ENCODE data around the gene SLC8B1.

SLC8B1 gene

DNA sequence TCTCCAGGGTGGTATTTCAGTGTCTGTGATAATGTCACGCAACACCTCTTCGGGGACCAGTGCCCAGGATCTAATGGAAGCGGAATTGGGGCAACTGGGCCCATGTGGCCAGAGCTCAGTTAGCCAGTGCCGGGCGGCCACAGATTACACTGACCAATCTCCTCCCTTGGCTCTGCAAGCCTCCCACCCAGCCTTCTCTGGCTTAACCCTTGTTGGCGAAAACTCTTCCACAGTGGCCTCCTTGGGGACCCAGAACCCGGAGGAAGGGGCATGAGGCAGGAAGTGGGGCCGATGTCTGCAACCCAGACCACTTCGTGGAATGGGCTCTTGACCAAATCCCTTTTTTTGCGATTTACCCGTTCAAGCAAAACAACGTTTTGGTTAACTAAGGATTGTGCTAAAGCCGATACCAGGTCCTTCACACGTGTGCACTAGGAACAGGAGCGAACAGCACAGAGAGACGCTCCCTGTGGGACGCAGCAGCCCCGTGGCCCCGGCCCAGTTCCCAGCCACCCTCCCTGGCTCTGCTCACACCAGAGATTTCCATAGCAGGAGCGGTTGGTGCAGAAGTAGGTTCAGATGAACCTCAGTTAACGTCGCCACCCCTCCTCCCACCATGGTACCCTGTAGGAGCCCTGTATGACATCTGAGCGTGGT, 38.2 kb downstream of the SLC8B1 start:
- in situ Hi-C loops (cut with HindIII; ENCODE audit: low sequenced_read_pairs): no loop called here

DNA sequence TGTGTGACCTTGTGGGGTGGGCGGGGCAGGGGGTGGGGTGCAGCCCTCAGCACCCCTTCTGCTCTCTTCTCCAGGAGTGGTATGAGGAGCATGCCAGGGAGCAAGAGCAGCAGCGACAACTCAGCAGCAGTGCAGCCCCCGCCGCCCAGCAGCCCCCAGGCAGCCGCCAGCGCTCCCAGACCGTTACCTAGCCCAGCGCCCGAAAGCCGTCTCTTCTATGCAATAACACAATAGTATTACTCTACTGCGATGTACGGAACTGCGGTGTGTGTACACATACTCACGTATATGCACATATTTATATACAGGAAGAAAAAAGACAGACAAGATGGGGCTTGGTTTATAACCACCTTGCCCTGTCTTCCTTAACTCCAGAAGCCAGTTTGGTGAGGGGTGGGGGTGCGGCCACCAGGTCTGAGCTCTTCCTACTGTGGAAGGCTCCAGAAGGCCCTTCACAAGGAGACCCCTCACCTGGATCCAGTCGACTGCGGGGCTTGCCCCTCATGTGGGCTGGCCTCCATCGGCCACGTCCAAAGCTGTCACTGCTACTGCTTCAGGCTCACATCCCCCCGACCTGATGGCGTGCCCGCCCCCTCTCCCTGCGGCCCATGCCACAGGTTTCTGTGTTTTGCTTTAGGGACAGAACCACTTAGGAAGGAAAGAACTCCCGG, 38.9 kb downstream of the SLC8B1 start:
- in situ Hi-C loops (cut with HindIII; ENCODE audit: low sequenced_read_pairs): no loop called here

DNA sequence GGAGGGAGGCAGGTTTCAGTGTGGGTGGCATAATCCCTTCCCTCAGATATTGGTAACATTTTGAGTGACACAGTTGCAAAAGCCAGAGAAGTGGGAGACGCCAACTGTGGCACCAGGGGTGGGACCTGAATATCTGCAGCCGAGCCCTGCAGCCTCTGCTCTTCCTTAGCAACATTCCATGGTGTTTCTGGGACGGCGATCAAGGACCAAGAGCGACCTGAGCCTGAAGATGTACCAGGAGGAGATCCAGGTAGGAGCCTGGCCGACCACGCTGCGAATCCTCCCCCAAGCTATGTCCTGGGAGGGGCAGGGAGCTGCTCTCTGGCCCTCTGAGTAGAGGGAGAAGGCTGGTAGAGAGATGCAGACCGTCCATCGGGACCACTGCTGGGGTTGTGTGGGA, 41.8 kb downstream of the SLC8B1 start:
- in situ Hi-C loops (cut with HindIII; ENCODE audit: low sequenced_read_pairs): loop anchor here (5.0 kb wide), 1 partner anchor 39 kb away; no protein-coding TSS in a partner anchor

DNA sequence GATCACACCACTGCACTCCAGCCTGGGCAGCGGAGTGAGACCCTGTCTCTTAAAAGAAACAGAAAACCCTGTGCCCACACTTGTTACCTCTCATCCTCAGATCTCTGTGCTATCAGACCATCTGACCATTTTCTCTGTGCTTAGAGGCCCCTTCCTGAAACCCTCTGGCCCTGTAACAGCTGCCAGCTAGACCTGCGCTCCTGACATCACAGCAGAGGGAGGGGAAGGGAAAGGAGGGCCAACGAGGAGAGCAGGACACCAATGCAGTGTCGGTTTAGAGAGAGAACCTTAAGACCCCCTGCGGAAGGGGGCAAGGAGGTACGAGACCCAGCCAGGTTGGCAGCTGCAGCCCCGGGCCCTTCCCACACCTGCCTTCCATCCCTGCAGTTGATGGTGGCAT, 42.4 kb downstream of the SLC8B1 start:
- in situ Hi-C loops (cut with HindIII; ENCODE audit: low sequenced_read_pairs): loop anchor here (5.0 kb wide), 1 partner anchor 40 kb away; no protein-coding TSS in a partner anchor

DNA sequence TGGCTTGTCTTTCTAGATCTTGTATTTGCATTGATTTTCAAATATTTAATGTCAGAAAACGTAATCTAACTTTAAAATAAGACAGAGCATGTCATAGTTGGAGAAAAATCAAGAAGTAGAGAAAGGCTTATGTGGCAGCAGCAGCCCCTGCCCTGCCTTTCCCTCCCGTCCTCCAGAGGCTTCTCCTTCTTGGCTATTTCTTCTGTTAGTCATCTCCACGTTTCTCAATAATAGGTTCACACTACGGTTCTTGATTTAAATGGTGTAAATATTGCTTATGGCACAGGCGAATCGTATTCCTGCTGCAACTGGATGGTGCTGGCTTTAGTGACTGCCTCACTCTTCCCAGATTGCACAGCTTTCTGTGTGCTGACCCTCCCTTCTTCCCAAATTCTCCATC, 42.8 kb downstream of the SLC8B1 start:
- in situ Hi-C loops (cut with HindIII; ENCODE audit: low sequenced_read_pairs): loop anchor here (5.0 kb wide), 1 partner anchor 40 kb away; no protein-coding TSS in a partner anchor

DNA sequence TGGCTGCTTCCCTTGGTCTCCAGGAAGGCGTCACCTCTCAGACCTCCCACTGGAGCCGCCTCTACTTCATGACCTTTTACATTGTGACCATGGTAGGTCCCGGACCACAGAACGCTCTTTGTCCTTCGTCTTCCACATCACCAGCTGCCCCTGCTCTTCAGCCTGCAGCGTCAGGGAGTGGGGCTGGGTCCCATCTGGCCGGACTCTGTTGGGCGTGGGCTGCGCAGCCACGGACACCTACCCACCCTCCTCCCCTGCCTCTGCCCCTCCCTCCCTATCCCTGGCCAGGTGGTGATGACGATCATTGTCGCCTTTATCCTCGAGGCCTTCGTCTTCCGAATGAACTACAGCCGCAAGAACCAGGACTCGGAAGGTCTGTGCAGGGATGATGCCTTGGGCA, 43.3 kb downstream of the SLC8B1 start:
- in situ Hi-C loops (cut with HindIII; ENCODE audit: low sequenced_read_pairs): loop anchor here (5.0 kb wide), 1 partner anchor 41 kb away; no protein-coding TSS in a partner anchor

DNA sequence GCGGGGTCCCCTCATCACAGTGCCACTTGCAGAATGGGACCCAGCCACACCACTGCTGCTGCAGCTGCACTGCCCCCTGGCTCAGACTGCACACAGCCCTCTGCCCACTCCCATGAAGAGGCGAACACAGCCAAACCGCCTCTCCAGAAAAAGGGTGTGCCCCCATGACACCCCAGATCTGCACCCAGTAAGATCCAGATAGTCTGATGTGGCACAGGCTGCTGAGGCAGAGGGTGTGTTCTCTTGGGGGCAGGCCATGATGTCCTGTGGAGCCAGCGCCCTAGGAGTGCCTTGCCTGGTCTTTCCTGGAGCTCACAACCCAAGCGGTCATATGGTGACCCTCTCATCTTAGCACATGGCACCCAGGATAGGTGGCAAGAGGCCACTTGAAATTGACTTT, 44.4 kb downstream of the SLC8B1 start:
- in situ Hi-C loops (cut with HindIII; ENCODE audit: low sequenced_read_pairs): loop anchor here (5.0 kb wide), 1 partner anchor 42 kb away; no protein-coding TSS in a partner anchor

DNA sequence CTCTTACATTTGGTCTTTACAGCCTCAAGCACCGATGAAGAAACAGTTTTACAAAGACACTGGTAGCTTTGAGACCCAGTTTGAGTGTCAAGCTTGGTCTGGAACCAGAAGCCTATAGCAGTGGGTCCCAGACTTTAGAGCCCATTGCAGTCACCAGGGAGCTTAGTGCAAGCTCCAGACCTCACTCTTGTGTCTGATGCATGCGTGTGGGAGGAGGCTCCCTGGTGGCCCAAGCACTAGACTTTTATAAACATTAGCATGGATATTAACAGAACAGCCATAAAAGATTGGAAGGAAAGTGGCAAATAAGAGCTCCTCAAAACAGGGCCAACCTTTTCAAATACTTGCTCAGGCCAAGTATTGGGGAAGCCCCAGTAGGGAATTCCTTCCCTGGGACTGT, 45.5 kb downstream of the SLC8B1 start:
- in situ Hi-C loops (cut with HindIII; ENCODE audit: low sequenced_read_pairs): no loop called here

DNA sequence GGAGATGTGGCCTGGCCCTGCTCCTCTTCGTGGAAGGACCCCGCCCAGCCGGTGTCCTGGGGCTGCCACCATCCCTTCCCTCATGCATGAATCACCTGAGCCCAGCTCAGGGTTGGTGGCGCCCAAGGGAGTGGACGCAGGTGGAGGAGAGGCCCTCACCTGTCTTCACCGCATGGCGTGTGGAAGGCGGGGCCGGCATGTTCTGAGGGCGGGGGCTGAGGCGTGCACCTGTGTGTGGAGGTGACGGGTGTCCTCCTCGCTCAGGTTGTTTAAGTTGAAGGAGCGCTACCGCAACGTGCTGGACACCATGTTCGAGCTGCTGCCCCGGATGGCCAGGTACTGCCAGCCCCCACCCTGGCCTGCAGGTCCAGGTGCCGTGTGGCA, 47.0 kb downstream of the SLC8B1 start:
- in situ Hi-C loops (cut with HindIII; ENCODE audit: low sequenced_read_pairs): no loop called here

DNA sequence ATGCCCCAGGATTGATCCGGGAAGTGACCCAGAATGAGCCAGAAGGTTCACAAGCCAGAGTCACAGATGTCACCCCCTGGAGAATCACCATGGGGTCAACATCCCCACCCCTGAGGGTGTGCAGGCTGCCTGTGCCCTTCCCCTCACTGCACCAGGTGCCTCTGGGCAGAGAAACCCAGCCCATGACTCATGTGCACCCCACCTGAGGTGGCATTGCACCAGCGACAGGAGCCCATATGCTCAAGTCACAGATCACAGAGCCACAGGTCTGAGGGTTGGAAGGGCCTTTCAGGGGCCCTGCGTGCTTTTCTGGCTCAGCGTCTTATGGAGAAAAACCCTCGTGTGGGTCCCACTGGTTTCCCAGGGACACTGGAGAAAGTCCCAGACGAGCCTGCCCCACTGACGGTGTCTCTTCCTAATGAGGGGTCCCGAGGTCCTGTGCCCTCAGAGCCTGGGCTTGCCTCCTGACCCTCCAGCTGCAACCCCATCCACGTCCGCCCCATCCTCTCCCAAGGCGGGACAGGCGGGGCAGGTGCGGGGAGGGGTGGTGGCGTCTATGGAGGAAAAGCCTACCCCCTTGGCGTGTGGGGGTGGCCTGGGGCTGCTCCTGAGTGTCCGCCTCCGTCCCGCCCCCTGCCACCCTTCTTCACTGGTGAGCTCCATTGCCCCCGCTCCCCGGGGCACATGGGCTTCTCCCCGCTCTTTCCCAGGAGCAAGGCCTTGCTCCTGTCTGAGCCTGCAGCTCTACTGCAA, 47.6 kb downstream of the SLC8B1 start:
- in situ Hi-C loops (cut with HindIII; ENCODE audit: low sequenced_read_pairs): no loop called here

DNA sequence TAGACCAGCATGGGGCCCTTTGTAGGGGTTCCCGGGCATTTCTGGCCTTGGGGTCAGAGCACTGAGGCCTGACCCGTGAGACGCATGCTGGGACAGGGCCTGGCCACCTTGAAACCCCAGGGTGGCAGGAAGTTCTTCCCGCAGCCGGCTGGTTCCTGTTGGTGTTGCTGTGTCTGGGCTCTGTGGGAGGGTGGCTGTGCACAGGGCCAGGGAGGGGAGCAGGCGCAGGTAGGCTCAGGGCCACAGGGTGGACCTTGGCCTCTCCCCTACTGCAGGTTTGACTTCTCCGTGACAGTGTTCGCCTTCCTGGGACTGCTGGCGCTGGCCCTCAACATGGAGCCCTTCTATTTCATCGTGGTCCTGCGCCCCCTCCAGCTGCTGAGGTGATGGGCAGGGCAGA, 48.2 kb downstream of the SLC8B1 start:
- in situ Hi-C loops (cut with HindIII; ENCODE audit: low sequenced_read_pairs): no loop called here

DNA sequence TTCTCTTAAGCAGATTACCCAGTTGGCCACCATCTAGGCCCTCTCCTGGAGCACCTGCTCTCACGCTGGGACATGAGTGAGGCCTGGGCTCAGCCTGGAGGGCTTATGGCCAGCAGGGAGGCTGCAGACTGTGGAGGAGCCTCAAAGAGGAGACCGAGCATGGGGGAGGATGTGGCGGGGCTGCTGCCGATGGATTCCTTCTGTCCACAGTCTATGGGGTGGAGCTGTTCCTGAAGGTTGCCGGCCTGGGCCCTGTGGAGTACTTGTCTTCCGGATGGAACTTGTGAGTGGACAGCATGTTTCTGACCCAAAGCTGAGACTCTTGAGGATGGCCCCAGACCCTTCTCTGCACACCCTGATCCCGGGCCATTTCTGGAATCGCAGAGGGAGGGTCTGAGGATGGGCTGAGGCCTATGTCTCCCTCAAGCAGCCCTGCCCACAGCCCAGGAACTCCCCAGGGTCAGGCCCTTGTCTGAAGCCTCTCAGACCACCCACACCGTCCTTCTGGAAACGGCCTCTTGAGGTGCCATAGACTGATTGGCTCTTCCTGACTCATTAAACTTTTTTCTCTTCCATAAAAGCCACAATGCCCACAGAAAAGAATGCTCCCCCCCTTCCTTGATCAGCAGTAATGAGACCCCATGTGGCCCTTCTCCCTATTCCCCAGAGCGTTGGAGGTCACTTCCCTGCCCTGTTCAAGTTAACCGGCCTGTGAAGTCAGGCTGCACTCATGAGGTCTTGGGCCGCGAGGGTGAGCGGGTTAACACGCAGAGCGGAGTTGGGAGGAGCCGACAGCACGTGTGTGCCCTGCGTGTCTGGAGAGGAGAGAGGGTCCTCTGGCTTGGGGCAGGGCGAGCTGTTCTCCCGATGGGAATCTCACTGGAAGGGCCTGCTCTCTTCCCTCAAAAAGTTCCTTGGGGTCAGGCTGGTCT, 49.0 kb downstream of the SLC8B1 start:
- in situ Hi-C loops (cut with HindIII; ENCODE audit: low sequenced_read_pairs): no loop called here

DNA sequence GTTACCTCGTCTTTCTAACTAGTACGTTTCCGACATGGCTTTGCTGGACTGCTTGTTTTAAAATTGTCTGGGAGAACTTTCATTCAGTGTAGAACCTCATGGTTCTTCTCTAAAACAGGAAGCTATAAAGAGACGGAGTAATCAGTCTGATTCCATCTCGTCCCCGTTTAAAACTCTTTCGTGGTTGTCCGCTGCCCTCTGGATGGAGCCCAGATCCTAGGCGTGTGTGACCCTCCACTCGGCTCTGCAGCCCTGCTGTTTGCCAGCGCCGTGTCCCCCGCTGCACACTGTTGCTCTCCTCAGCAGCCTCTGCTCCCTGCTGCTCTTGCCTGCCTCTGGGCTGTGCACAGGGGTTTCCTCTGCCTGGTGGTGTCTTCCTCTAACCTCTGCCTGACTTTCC, 50.2 kb downstream of the SLC8B1 start:
- in situ Hi-C loops (cut with HindIII; ENCODE audit: low sequenced_read_pairs): no loop called here

DNA sequence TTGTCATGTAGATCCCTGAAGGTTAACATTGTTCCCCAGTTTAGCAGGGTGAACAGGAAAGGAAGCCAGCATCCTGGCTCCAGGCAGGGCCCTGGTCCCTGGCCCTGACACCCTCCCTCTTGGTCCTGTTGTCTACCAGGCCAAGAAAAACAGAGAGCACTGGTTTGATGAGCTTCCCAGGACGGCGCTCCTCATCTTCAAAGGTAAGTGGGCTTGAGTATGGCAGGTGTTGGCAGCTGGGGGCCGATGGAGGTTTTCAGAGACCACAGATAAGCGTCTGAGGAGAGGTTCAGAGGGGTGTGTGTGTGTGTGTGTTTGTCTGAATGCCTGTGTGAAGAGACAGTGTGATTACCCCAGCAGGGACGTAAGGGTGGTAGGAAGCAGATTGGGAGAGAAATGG, 56.3 kb downstream of the SLC8B1 start:
- in situ Hi-C loops (cut with HindIII; ENCODE audit: low sequenced_read_pairs): no loop called here

DNA sequence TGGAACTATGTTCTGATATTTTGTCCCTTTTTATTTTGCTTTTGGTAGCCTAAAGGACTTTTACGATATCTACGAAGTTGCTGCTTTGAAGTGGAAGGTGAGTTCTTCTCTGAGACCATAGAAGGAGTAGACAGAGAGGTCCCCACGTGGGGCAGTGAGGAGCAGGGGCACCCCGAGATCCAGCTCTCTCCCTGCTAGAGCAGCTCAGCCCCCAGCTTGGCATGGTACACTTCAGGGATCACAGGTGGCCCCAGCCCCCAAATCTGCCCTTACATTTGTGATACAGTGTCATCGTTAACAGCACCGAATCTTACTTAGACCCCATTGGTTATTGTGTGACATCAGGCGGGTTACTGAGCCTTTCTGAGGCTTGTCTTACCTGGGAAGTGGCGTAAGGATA, 56.8 kb downstream of the SLC8B1 start:
- in situ Hi-C loops (cut with HindIII; ENCODE audit: low sequenced_read_pairs): no loop called here

DNA sequence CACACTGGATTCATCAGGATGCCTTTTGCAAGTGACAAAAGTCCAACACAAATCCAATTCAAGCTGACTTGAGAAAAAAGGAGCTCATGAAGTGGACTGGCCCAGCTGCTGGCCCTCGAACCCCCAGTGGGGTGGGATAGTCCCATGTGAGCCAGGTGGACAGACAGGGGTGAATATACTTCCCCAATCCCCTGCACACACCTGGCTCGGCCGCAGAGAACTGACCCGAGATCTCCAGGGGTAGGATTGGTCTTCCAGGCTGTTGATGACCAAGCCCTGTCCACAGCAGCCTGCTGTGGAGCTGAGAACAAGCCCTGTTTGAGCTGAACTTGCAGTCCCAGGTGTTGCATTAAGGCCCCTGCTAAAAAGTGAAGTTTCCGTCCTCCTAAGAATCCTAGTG, 57.4 kb downstream of the SLC8B1 start:
- in situ Hi-C loops (cut with HindIII; ENCODE audit: low sequenced_read_pairs): no loop called here

DNA sequence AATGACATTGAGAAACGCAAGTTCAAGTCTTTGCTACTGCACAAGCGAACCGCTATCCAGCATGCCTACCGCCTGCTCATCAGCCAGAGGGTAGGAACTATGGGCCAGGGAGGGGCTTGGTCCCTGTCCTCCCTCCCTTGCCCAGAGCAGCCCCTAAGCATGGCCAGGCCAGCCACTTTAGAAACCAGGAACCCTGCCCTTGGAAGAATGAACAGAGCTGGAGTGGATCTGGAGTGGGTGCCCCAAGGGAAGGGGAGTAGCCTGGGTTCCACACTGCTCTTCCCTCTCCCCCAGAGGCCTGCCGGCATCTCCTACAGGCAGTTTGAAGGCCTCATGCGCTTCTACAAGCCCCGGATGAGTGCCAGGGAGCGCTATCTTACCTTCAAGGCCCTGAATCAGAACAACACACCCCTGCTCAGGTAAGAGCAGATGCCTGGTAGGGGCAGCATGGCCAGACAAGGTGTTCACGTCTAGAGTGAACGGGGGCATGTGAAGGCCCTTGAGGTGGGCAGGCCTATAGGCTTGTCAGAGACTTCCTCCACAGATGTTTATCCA, 57.9 kb downstream of the SLC8B1 start:
- in situ Hi-C loops (cut with HindIII; ENCODE audit: low sequenced_read_pairs): no loop called here

DNA sequence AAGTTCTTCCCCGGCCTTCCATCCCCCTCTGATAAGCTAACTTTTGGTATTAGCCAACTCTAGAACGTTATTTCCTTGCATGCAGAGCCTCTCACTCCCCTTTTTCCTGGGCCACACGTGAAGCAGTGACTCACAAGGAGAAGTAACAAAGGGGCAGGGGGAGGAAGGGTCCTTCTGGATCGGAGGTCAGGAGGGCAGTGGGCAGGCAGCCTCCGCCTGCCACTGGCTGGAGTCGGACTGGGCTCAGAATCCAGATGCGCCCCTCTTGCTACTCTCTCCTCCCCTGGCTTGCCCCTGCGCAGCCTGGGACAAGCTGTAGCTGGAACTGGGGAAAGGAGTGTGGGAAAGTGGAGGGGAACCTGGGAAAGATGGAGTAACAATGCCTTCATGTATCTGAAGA, 58.6 kb downstream of the SLC8B1 start:
- in situ Hi-C loops (cut with HindIII; ENCODE audit: low sequenced_read_pairs): no loop called here

DNA sequence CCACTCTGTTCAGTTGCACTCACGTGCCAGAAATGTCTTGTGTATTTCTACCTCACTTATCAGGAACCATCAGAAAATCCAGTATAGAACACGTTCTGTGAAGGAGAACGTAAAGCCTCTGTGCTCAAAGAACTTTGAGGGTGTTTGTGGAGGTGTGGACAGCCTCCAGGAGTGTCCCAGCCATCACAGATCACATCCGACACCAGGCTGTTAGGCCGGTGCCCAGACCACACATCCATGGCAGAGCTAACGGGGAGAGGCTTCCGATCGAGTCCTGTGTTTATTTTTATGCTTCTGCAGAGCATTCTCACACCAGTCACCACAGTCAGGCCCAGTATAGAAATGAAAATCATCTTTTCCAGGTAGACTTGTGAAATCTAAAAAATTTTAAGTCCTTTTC, 60.1 kb downstream of the SLC8B1 start:
- in situ Hi-C loops (cut with HindIII; ENCODE audit: low sequenced_read_pairs): no loop called here

DNA sequence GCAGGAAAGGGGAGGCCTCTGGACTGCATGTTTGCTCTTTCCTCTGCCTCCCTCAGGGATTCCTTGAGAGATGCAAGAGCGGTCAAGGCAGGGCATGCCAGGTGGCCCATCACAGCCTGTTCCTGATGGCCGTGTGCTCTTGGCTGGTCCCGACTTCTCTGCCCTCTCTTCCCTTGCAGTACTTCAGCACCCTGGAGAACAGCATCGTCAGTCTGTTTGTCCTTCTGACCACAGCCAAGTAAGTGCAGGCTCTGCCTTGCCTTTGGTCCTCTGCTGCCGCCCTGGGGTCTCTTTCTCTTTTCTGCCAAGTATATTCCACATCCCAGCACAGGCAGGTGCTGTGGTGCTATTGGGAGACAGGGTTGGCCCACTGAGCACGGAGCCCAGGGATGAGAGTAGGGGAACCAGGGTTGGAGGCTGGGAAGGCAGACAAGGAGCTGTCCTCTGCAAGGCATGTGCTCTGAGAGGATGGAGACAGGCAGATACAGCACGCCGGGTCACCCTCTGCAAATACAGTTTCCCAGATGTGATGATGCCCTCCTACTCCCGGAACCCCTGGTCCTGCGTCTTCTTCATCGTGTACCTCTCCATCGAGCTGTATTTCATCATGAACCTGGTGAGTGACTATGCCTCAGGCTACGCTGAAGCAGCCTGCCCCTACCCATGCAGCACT, 61.7 kb downstream of the SLC8B1 start:
- in situ Hi-C loops (cut with HindIII; ENCODE audit: low sequenced_read_pairs): no loop called here

Measured in endothelial cell of hepatic sinusoid (primary cell).